H1 (cell line): ENCODE measurements around the gene KCNE5. TPM values are rescaled to one million over a fixed set of nuclear protein-coding genes. Genes with fewer than 3 reads are reported as not detected.

ENCODE experiments used
- CTCF ChIA-PET: fragments of 300-600 bp; sonication (Branson Sonifier 250); formaldehyde crosslinking; loops from one replicate; lab custom pipeline; 2021; ENCODE audit not compliant: partially characterized antibody; lab: Charles Lee
- POLR2A ChIA-PET: fragments of 300-600 bp; sonication (Branson Sonifier 250); formaldehyde crosslinking; loops from one replicate; lab custom pipeline; 2021; ENCODE audit warnings: inconsistent platforms; ENCODE audit not compliant: partially characterized antibody; lab: Charles Lee
- DNase-seq, 2 experiments: peaks; one replicate each; pipeline versions ENCODE4 v3.0.0 to v3.0.0-alpha.2; 2010 to 2022; ENCODE audit warnings: low spot score in 2 of 2, low read depth in 1 of 2, mixed read lengths in 1 of 2
- FAIRE-seq: peaks from 2 replicates; lab custom pipeline; 2011; peaks lifted over from hg19 to GRCh38; lab: Jason Lieb, UNC
- H2AFZ ChIP-seq: 2 replicates; pipeline ENCODE4 v1.8.1; 2012; ENCODE audit warnings: low read length, inconsistent platforms
- H2AK5ac ChIP-seq: 2 replicates; pipeline ENCODE4 v1.6.1; 2013; ENCODE audit warnings: low read depth, low read length
- H2BK120ac ChIP-seq: replicated peaks from 2 replicates; pipeline ENCODE3; 2013; ENCODE audit warnings: low read depth, low read length, inconsistent platforms
- H2BK12ac ChIP-seq: 2 replicates; pipeline ENCODE4 v1.6.1; 2013; ENCODE audit warnings: low read depth, low read length
- H2BK15ac ChIP-seq: 2 replicates; pipeline ENCODE4 v1.6.1; 2013; ENCODE audit warnings: low read length
- H2BK20ac ChIP-seq: 2 replicates; pipeline ENCODE4 v1.6.1; 2013; ENCODE audit warnings: low read length
- H2BK5ac ChIP-seq: 2 replicates; pipeline ENCODE4 v1.6.1; 2013; ENCODE audit warnings: low read depth, low read length
- H3K14ac ChIP-seq: 2 replicates; pipeline ENCODE4 v1.6.1; 2013; ENCODE audit warnings: inconsistent platforms; ENCODE audit not compliant: insufficient read length
- H3K18ac ChIP-seq: 2 replicates; pipeline ENCODE4 v1.6.1; 2013; ENCODE audit warnings: low read length; ENCODE audit errors: extremely low read depth
- H3K23ac ChIP-seq: 2 replicates; pipeline ENCODE4 v1.6.1; 2013; ENCODE audit warnings: inconsistent platforms; ENCODE audit not compliant: insufficient read length
- H3K23me2 ChIP-seq: 2 replicates; pipeline ENCODE4 v1.6.1; 2013; ENCODE audit warnings: low read depth, low read length
- H3K27ac ChIP-seq: 2 replicates; pipeline ENCODE4 v1.6.1; 2011; ENCODE audit warnings: low read depth, low read length, inconsistent platforms
- H3K27me3 ChIP-seq, 4 experiments: replicated peaks in 1 of 4; 1 replicate in 1 of 4; 2 replicates in 3 of 4; pipeline versions ENCODE4 v1.6.1 to v1.8.1; 2011 to 2013; ENCODE audit warnings: low read length in 3 of 4, mild to moderate bottlenecking in 3 of 4, inconsistent platforms in 2 of 4, mixed read lengths in 2 of 4, moderate library complexity in 1 of 4; ENCODE audit not compliant: control insufficient read depth in 3 of 4, insufficient read depth in 3 of 4; ENCODE audit errors: extremely low read depth in 1 of 4
- H3K36me3 ChIP-seq, 4 experiments: 2 replicates each; pipeline versions ENCODE4 v1.6.1 to v1.8.1; 2011 to 2013; ENCODE audit warnings: mild to moderate bottlenecking in 4 of 4, low read length in 3 of 4, moderate library complexity in 2 of 4, control low read depth in 1 of 4, inconsistent platforms in 1 of 4; ENCODE audit not compliant: insufficient read depth in 4 of 4, control insufficient read depth in 2 of 4
- H3K4ac ChIP-seq: replicated peaks from 2 replicates; pipeline ENCODE3; 2013; ENCODE audit warnings: low read length, low read depth, mixed read lengths, inconsistent platforms; ENCODE audit not compliant: insufficient read length
- H3K4me1 ChIP-seq, 4 experiments: replicated peaks in 1 of 4; 1 replicate in 1 of 4; 2 replicates in 3 of 4; pipeline versions ENCODE4 v1.6.1 to v1.8.1; 2011 to 2013; ENCODE audit warnings: low read length in 3 of 4, inconsistent platforms in 2 of 4, mixed read lengths in 1 of 4; ENCODE audit not compliant: insufficient read depth in 4 of 4, control insufficient read depth in 3 of 4
- H3K4me2 ChIP-seq, 2 experiments: 2 replicates each; pipeline versions ENCODE4 v1.6.1 to v1.8.1; 2011 to 2013; ENCODE audit warnings: low read depth in 2 of 2, low read length in 2 of 2, control low read depth in 1 of 2, inconsistent platforms in 1 of 2, mild to moderate bottlenecking in 1 of 2; ENCODE audit not compliant: insufficient read depth in 1 of 2
- H3K4me3 ChIP-seq, 4 experiments: fragments of 200-600, 300-600 bp in 1 of 4; sonication (generic), shearing (Covaris generic), sonication (Bioruptor Twin) in 1 of 4; 2 replicates each; pipeline versions ENCODE4 v1.5.1 to v1.8.1; 2011 to 2016; ENCODE audit warnings: low read length in 4 of 4, low read depth in 3 of 4, control low read depth in 2 of 4, inconsistent platforms in 2 of 4, mild to moderate bottlenecking in 2 of 4, mixed read lengths in 1 of 4, moderate library complexity in 1 of 4; ENCODE audit not compliant: insufficient read depth in 2 of 4; ENCODE audit errors: extremely low read depth in 1 of 4
- H3K56ac ChIP-seq: replicated peaks from 2 replicates; pipeline ENCODE3; 2013; ENCODE audit warnings: low read depth, mild to moderate bottlenecking, mixed read lengths, low read length, inconsistent platforms; ENCODE audit not compliant: insufficient read length
- H3K79me1 ChIP-seq: 2 replicates; pipeline ENCODE4 v1.6.1; 2013; ENCODE audit warnings: low read depth, low read length, control low read depth
- H3K79me2 ChIP-seq, 2 experiments: 2 replicates each; pipeline versions ENCODE4 v1.6.1 to v1.8.1; 2012 to 2013; ENCODE audit warnings: low read length in 2 of 2, mild to moderate bottlenecking in 2 of 2, inconsistent platforms in 1 of 2; ENCODE audit not compliant: insufficient read depth in 2 of 2, control insufficient read depth in 1 of 2
- H3K9ac ChIP-seq, 4 experiments: replicated peaks in 1 of 4; 1 replicate in 1 of 4; 2 replicates in 3 of 4; pipeline versions ENCODE4 v1.6.1 to v1.8.1; 2011 to 2013; ENCODE audit warnings: low read depth in 3 of 4, low read length in 3 of 4, control low read depth in 2 of 4, mild to moderate bottlenecking in 2 of 4, moderate library complexity in 2 of 4, inconsistent platforms in 1 of 4; ENCODE audit errors: extremely low read depth in 1 of 4
- H3K9me3 ChIP-seq, 2 experiments: 2 replicates each; pipeline versions ENCODE4 v1.6.1 to v1.8.1; 2012 to 2013; ENCODE audit warnings: mild to moderate bottlenecking in 2 of 2, moderate library complexity in 2 of 2, control low read depth in 1 of 2, inconsistent platforms in 1 of 2, low read depth in 1 of 2, low read length in 1 of 2, mixed read lengths in 1 of 2; ENCODE audit not compliant: insufficient read depth in 2 of 2
- H4K20me1 ChIP-seq, 2 experiments: replicated peaks in 1 of 2; 2 replicates each; pipeline versions ENCODE3 to v1.8.1; 2011 to 2013; ENCODE audit warnings: inconsistent platforms in 2 of 2, low read length in 2 of 2, mild to moderate bottlenecking in 1 of 2; ENCODE audit not compliant: insufficient read depth in 2 of 2, control insufficient read depth in 1 of 2
- H4K5ac ChIP-seq: 2 replicates; pipeline ENCODE4 v1.6.1; 2013; ENCODE audit warnings: low read length, low read depth, mixed read lengths, inconsistent platforms; ENCODE audit not compliant: insufficient read length
- H4K8ac ChIP-seq: 2 replicates; pipeline ENCODE4 v1.8.0; 2013; ENCODE audit warnings: mild to moderate bottlenecking, moderate library complexity, low read length, inconsistent platforms; ENCODE audit not compliant: insufficient read depth; ENCODE audit errors: extremely low read depth
- H4K91ac ChIP-seq: replicated peaks from 2 replicates; pipeline ENCODE3; 2013; ENCODE audit warnings: low read length, mixed read lengths, inconsistent platforms; ENCODE audit not compliant: insufficient read length
- CBX8 ChIP-seq: fragments of 300-800, 300-1000 bp; sonication (generic); IDR thresholded peaks from 2 replicates; pipeline ENCODE4 v1.7.1; 2016; ENCODE audit warnings: low read depth, low read length, borderline replicate concordance
- CTBP2 ChIP-seq: IDR thresholded peaks from 2 replicates; pipeline ENCODE4 v1.7.0; 2011; ENCODE audit warnings: borderline replicate concordance, mild to moderate bottlenecking, moderate library complexity, mixed read lengths, low read length; ENCODE audit not compliant: insufficient read depth, insufficient read length
- CTCF ChIP-seq, 3 experiments: IDR thresholded peaks; 1 replicate in 2 of 3; 2 replicates in 1 of 3; pipeline versions ENCODE4 v1.5.1 to v1.6.1; 2011; ENCODE audit warnings: low read length in 3 of 3, mild to moderate bottlenecking in 3 of 3, inconsistent platforms in 2 of 3, low read depth in 1 of 3, moderate library complexity in 1 of 3; ENCODE audit not compliant: insufficient read depth in 1 of 3; ENCODE audit errors: control extremely low read depth in 1 of 3
- GTF2F1 ChIP-seq: IDR thresholded peaks from 2 replicates; pipeline ENCODE4 v1.6.1; 2012; ENCODE audit warnings: low read depth, low read length, improper control_type of control experiment, borderline replicate concordance
- HDAC2 ChIP-seq, 2 experiments: fragments of 300-600 bp in 1 of 2; sonication (generic) in 1 of 2; IDR thresholded peaks; 2 replicates each; pipeline ENCODE4 v1.6.1; 2011 to 2012; ENCODE audit warnings: low read depth in 2 of 2, low read length in 2 of 2, mild to moderate bottlenecking in 2 of 2, moderate library complexity in 2 of 2, borderline replicate concordance in 1 of 2, inconsistent platforms in 1 of 2
- JUN ChIP-seq: IDR thresholded peaks from 2 replicates; pipeline ENCODE4 v1.6.1; 2011; ENCODE audit warnings: low read depth, mild to moderate bottlenecking, improper control_type of control experiment, low read length
- PHF8 ChIP-seq: fragments of 200-600 bp; sonication (generic); conservative IDR thresholded peaks from 2 replicates; pipeline ENCODE4 v1.7.1; 2012; ENCODE audit warnings: low read depth, mild to moderate bottlenecking, inconsistent platforms, low read length, moderate library complexity
- POU5F1 ChIP-seq: IDR thresholded peaks from 2 replicates; pipeline ENCODE4 v1.6.1; 2011; ENCODE audit warnings: low read depth, mild to moderate bottlenecking, low read length, moderate library complexity
- SIN3A ChIP-seq, 2 experiments: IDR thresholded peaks in 1 of 2; conservative IDR thresholded peaks in 1 of 2; 2 replicates each; pipeline ENCODE4 v1.6.1; 2011 to 2012; ENCODE audit warnings: low read length in 2 of 2, improper control_type of control experiment in 1 of 2, low read depth in 1 of 2, mild to moderate bottlenecking in 1 of 2
- SUZ12 ChIP-seq: fragments of 200-600 bp; sonication (generic); IDR thresholded peaks from 2 replicates; pipeline ENCODE4 v1.6.1; 2012; ENCODE audit warnings: mild to moderate bottlenecking, inconsistent platforms, low read length, moderate library complexity, mixed read lengths
- TBP ChIP-seq: IDR thresholded peaks from 2 replicates; pipeline ENCODE4 v1.6.1; 2011; ENCODE audit warnings: low read depth, low read length, improper control_type of control experiment
- ZNF274 ChIP-seq: IDR thresholded peaks from 2 replicates; pipeline ENCODE4 v1.7.0; 2012; ENCODE audit warnings: low read length, borderline replicate concordance; ENCODE audit errors: extremely low read depth
- polyA plus RNA-seq, 7 experiments: library from polyadenylated mRNA; depleted of rRNA in 3 of 7; stranded (reverse) in 5 of 7; unstranded in 2 of 7; fragments of >200 nt in 5 of 7; fragments of 200-250 nt in 2 of 7; gene quantifications; 1 replicate in 5 of 7; 2 replicates in 1 of 7; 4 replicates in 1 of 7; pipeline versions ENCODE4 v1.2.1 to v1.2.3, GENCODE V29; 2011 to 2013; ENCODE audit warnings: missing spikeins in 2 of 7, mixed read lengths in 2 of 7
- total RNA-seq: library from RNA; stranded (reverse); fragmentation: NEBNext Ultra II Directional; extraction: Animal tissue kit (Norgen Biotek cat#: 25700); gene quantifications from 2 replicates; pipeline ENCODE4 v1.2.1, GENCODE V29; 2021

KCNE5 gene
- total and polyA plus RNA-seq, 2 of the 8 experiments (the other 6 are each of a cell fraction or from before 2014, with no cell fraction given), result 3.6 to 5.9 TPM

- DNase-seq (no peak), FAIRE-seq (no peak)
- Histone ChIP-seq H4K20me1 (no peaks in the 10 kb centered on the region), H2BK120ac (no peak overlapping the region), H3K79me2 (no peaks in the 10 kb centered on the region), H2BK12ac (no peak overlapping the region), H2BK20ac (no peak overlapping the region), H2AK5ac (no peak overlapping the region), H3K27me3 (no peaks in the 10 kb centered on the region), H3K4ac (no peak overlapping the region), H3K23ac (no peak overlapping the region), H2BK15ac (no peak overlapping the region), H3K9ac (no peak overlapping the region), H3K56ac (no peak overlapping the region), H3K4me3 (no peak overlapping the region), H3K4me2 (no peak overlapping the region), H3K27ac (no peak overlapping the region), H3K23me2 (no peaks in the 10 kb centered on the region), H3K4me1 (no peaks in the 10 kb centered on the region), H3K36me3 (peaks cover 0 to 23% (median 12%) of the 10 kb centered on the region in 4 experiments; a peak in 4 of 8 replicates), H3K79me1 (no peaks in the 10 kb centered on the region), H3K14ac (no peak overlapping the region), H2AFZ (no peak overlapping the region), H2BK5ac (no peak overlapping the region), H4K5ac (no peak overlapping the region), H4K8ac (no peak overlapping the region), H3K9me3 (peaks cover 0 to 5% of the 10 kb centered on the region in 2 experiments; a peak in 1 of 4 replicates), H3K18ac (no peak overlapping the region), H4K91ac (no peak overlapping the region)
- ChIA-PET CTCF (no interaction called here), POLR2A (no interaction called here)
- TF ChIP-seq CTBP2 (no peak), CBX8 (no peak), GTF2F1 (no peak), SIN3A (conservative IDR thresholded peaks at IDR 0.05 in 1 of 2, IDR thresholded peaks at IDR 0.05 in 1 of 2; ENCODE audit: low read depth in 1 of 2, low read length in 2 of 2) (no peak), ZNF274 (no peak), JUN (no peak), TBP (no peak), POU5F1 (no peak), CTCF (IDR thresholded peaks at IDR 0.05; ENCODE audit: control extremely low read depth in 1 of 3, insufficient read depth in 1 of 3, low read depth in 1 of 3, low read length in 3 of 3) (no peak), HDAC2 (IDR thresholded peaks at IDR 0.05; ENCODE audit: borderline replicate concordance in 1 of 2, low read depth in 2 of 2, low read length in 2 of 2) (no peak), SUZ12 (no peak), PHF8 (no peak)
Measured at GRCh38 chrX:109672239-109672638, 47.3 kb upstream of the KCNE5 start.
